SU-DHL-6 (cell line): ENCODE data around the gene TMEM79.

Experiments used
- H2AFZ ChIP-seq: fragments of 200-600 bp; sonication (generic); 2 replicates; pipeline ENCODE4 v1.6.1; 2014; ENCODE audit warnings: low read depth, mild to moderate bottlenecking, moderate library complexity, mixed read lengths, antibody characterized with exemption, low read length; ENCODE audit not compliant: severe bottlenecking
- H3F3A ChIP-seq: fragments of 200-600 bp; shearing (Covaris generic); 2 replicates; pipeline ENCODE4 v1.6.0; 2016; ENCODE audit warnings: antibody characterized with exemption, mild to moderate bottlenecking; ENCODE audit not compliant: insufficient read depth
- H3K27ac ChIP-seq: fragments of 200-600 bp; sonication (generic); 2 replicates; pipeline ENCODE4 v1.5.1; 2016; ENCODE audit warnings: low read depth, mild to moderate bottlenecking, low read length, moderate library complexity, mixed read lengths
- H3K27me3 ChIP-seq: fragments of 200-600 bp; sonication (generic), shearing (Covaris generic); 2 replicates; pipeline ENCODE4 v1.6.0; 2014; ENCODE audit warnings: mild to moderate bottlenecking, low read length
- H3K36me3 ChIP-seq: fragments of 200-600 bp; sonication (generic); 2 replicates; pipeline ENCODE4 v1.6.1; 2014; ENCODE audit warnings: mild to moderate bottlenecking, low read length, mixed read lengths
- H3K4me2 ChIP-seq: fragments of 300-600, 200-600 bp; shearing (Covaris generic), sonication (generic); 2 replicates; pipeline ENCODE4 v1.6.0; 2014; ENCODE audit warnings: low read length, low read depth, mild to moderate bottlenecking; ENCODE audit not compliant: poor library complexity, severe bottlenecking
- H3K4me3 ChIP-seq: fragments of 200-600 bp; sonication (generic); 2 replicates; pipeline ENCODE4 v1.5.1; 2014; ENCODE audit warnings: antibody characterized with exemption, low read length, mild to moderate bottlenecking, mixed read lengths; ENCODE audit not compliant: insufficient read depth, poor library complexity, severe bottlenecking
- H3K79me2 ChIP-seq: fragments of 200-600 bp; sonication (generic); 2 replicates; pipeline ENCODE4 v1.6.1; 2014; ENCODE audit warnings: mild to moderate bottlenecking, low read length, moderate library complexity; ENCODE audit not compliant: insufficient read depth
- H3K9ac ChIP-seq: fragments of 200-600 bp; sonication (generic); 2 replicates; pipeline ENCODE4 v1.7.0; 2014; ENCODE audit warnings: mild to moderate bottlenecking, low read length
- H3K9me2 ChIP-seq: fragments of 200-600 bp; sonication (generic); replicated peaks from 2 replicates; pipeline ENCODE4 v1.6.1; 2014; ENCODE audit warnings: low read length; ENCODE audit not compliant: insufficient read depth
- H3K9me3 ChIP-seq: fragments of 200-600 bp; sonication (generic); 2 replicates; pipeline ENCODE4 v1.6.1; 2014; ENCODE audit warnings: low read length, mixed read lengths; ENCODE audit not compliant: insufficient read depth
- H4K20me1 ChIP-seq: fragments of 200-600 bp; sonication (generic); 2 replicates; pipeline ENCODE4 v1.6.1; 2014; ENCODE audit warnings: low read depth, mild to moderate bottlenecking, antibody characterized with exemption, low read length, moderate library complexity, mixed read lengths
- CTCF ChIP-seq: fragments of 200-600 bp; sonication (generic); IDR thresholded peaks from one replicate; pipeline ENCODE4 v1.5.1; 2017; ENCODE audit warnings: antibody characterized with exemption, mild to moderate bottlenecking, low read length, moderate library complexity; ENCODE audit not compliant: insufficient read depth, poor library complexity, severe bottlenecking
- EZH2phosphoT487 ChIP-seq: fragments of 200-600 bp; sonication (generic), shearing (Covaris generic); conservative IDR thresholded peaks from 2 replicates; pipeline ENCODE4 v1.6.1; 2018; ENCODE audit warnings: mild to moderate bottlenecking, antibody characterized with exemption, low read length, moderate library complexity, mixed read lengths

The TMEM79 gene

GRCh38 chr1:156262461-156263287 is 21.5 kb upstream of the TMEM79 start:
- peaks cover 23% of the 10 kb centered on the region; the same call in 1 of the 2 replicates for H3K36me3 ChIP-seq
- no peak for TF ChIP-seq EZH2phosphoT487
- TF ChIP-seq CTCF, result no peak

GRCh38 chr1:156263288-156263655 is 20.9 kb upstream of the TMEM79 start:
- Histone ChIP-seq H2AFZ (no peak overlapping the region), H3K9me2 (no peaks in the 10 kb centered on the region), H3K27me3 (no peaks in the 10 kb centered on the region), H3K9me3 (no peaks in the 10 kb centered on the region), H3K4me3 (no peak overlapping the region), H3F3A (no peaks in the 10 kb centered on the region), H3K4me2 (no peak overlapping the region), H3K36me3 (peaks cover 23% of the 10 kb centered on the region; the same call in 1 of the 2 replicates), H4K20me1 (no peaks in the 10 kb centered on the region), H3K9ac (no peak overlapping the region), H3K79me2 (no peaks in the 10 kb centered on the region; the same call in 1 of the 2 replicates), H3K27ac (no peak overlapping the region)
- no peak for TF ChIP-seq EZH2phosphoT487
- TF ChIP-seq CTCF, result no peak

More at GRCh38 chr1:156262461-156263287, 21.5 kb upstream of the TMEM79 start:
- Histone ChIP-seq H3K27me3 (no peaks in the 10 kb centered on the region), H3F3A (no peaks in the 10 kb centered on the region), H2AFZ (no peak overlapping the region), H3K79me2 (no peaks in the 10 kb centered on the region; the same call in 1 of the 2 replicates), H3K9ac (no peak overlapping the region), H3K27ac (no peak overlapping the region), H3K9me2 (no peaks in the 10 kb centered on the region), H3K4me3 (no peak overlapping the region), H4K20me1 (no peaks in the 10 kb centered on the region), H3K4me2 (no peak overlapping the region), H3K9me3 (no peaks in the 10 kb centered on the region)

DNA sequence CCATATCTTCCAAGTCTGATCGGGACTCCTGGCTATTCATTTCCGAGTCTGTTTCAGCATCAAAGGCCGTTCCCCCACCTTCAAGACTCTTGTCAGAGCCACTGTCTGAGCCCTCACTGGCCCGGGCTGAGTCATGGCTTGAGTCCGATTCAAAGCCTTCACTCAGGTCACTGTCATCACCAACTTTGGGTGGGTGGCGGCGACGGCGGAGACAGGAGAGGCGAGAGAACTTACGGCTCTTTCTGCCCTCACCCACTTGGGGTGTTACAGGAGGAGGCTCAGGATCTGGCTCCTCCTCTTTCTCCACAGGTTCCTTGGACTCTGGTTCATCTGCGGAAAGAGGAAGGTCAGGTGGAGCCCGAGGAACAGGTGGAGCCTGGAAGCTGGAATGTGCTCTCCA is 18.1 kb upstream of the TMEM79 start:
- Histone ChIP-seq H3K79me2 (no peaks in the 10 kb centered on the region; the same call in 1 of the 2 replicates), H4K20me1 (no peaks in the 10 kb centered on the region), H3K4me2 (no peak overlapping the region), H3K9ac (no peak overlapping the region), H3K27ac (no peak overlapping the region), H3K9me3 (no peaks in the 10 kb centered on the region), H3K27me3 (no peaks in the 10 kb centered on the region), H3F3A (no peaks in the 10 kb centered on the region), H3K9me2 (no peaks in the 10 kb centered on the region), H3K4me3 (no peak overlapping the region), H3K36me3 (peaks cover 13% of the 10 kb centered on the region; the same call in 1 of the 2 replicates), H2AFZ (no peak overlapping the region)
- no peak for TF ChIP-seq CTCF
- no peak for TF ChIP-seq EZH2phosphoT487
